G401 (cell line): ENCODE measurements around the gene FRYL. TPM values are rescaled to one million over a fixed set of nuclear protein-coding genes. Genes with fewer than 3 reads are reported as not detected.
"Not testable (repeated sequence)": the region's sequence is repeated elsewhere in the genome, so short reads cannot be mapped to it uniquely, and the experiment has no call there.

Source experiments
- DNase-seq: peaks from one replicate; pipeline ENCODE4 v3.0.0-alpha.2; 2015; ENCODE audit warnings: low spot score
- in situ Hi-C: cut with HindIII; loops from 2 replicates; pipeline ENCODE4 v1.10.0; 2016; ENCODE audit warnings: low sequenced_read_pairs, mixed read lengths
- total RNA-seq: library from RNA; depleted of rRNA; stranded (reverse); fragments of >200 nt; shearing (Covaris generic); gene quantifications from 2 replicates; pipeline ENCODE4 v1.2.3, GENCODE V29; 2014

Gene FRYL
- total RNA-seq, 1 experiment from 2014 or later: 15.5 TPM

GRCh38 chr4:48708610-48709009, 71.5 kb downstream of the FRYL start:
- DNase-seq: no peak
- in situ Hi-C loops: no loop called here

- in situ Hi-C loops: no loop called here
- DNase-seq: no peak
These were observed 73.3 kb downstream of the FRYL start for GRCh38 chr4:48706736-48707135.

- in situ Hi-C loops: no loop called here
- DNase-seq: no peak
These were observed 74.5 kb downstream of the FRYL start for GRCh38 chr4:48705609-48706008.

GRCh38 chr4:48704091-48704802, 75.8 kb downstream of the FRYL start:
- in situ Hi-C loops: no loop called here
- no peak for DNase-seq

GRCh38 chr4:48699475-48699874, 80.6 kb downstream of the FRYL start:
- in situ Hi-C loops: no loop called here
- no peak for DNase-seq

- in situ Hi-C loops: no loop called here
- no peak for DNase-seq
These were observed 81.8 kb downstream of the FRYL start for GRCh38 chr4:48698029-48698971.

- DNase-seq, in situ Hi-C loops: not testable (repeated sequence)
These were observed 82.6 kb downstream of the FRYL start for GRCh38 chr4:48697516-48697915.

GRCh38 chr4:48694824-48695223, 85.3 kb downstream of the FRYL start:
- in situ Hi-C loops: no loop called here
- no peak for DNase-seq

- in situ Hi-C loops: no loop called here
- no peak for DNase-seq
These were observed 86.1 kb downstream of the FRYL start for GRCh38 chr4:48693856-48694574.

GRCh38 chr4:48692897-48693296, 87.2 kb downstream of the FRYL start:
- DNase-seq: no peak

GRCh38 chr4:48692044-48692443, 88.0 kb downstream of the FRYL start:
- DNase-seq: no peak
- in situ Hi-C loops: no loop called here

More at GRCh38 chr4:48692897-48693296, 87.2 kb downstream of the FRYL start:
- in situ Hi-C loops: no loop called here

- in situ Hi-C loops: no loop called here
- DNase-seq: no peak
These were observed 91.1 kb downstream of the FRYL start for GRCh38 chr4:48688953-48689352.

- in situ Hi-C loops: no loop called here
- DNase-seq: no peak
These were observed 92.6 kb downstream of the FRYL start for GRCh38 chr4:48687313-48688051.

- in situ Hi-C loops: no loop called here
- no peak for DNase-seq
These were observed 93.7 kb downstream of the FRYL start for GRCh38 chr4:48686369-48686768.

- no peak for DNase-seq
- in situ Hi-C loops: no loop called here
These were observed 96.1 kb downstream of the FRYL start for GRCh38 chr4:48683784-48684666.

GRCh38 chr4:48682870-48683269, 97.2 kb downstream of the FRYL start:
- in situ Hi-C loops, DNase-seq: not testable (repeated sequence)

GRCh38 chr4:48681856-48682255, 98.2 kb downstream of the FRYL start:
- DNase-seq: no peak
- in situ Hi-C loops: no loop called here
